Kasumi-1 (cell line): ENCODE data around the gene ITGA3.

ENCODE experiments used
- DNase-seq, 2 experiments: peaks; one replicate each; lab custom pipeline; 2025; lab: John Stamatoyannopoulos, UW

The ITGA3 gene

GRCh38 chr17:50072130-50072529 lies 16.2 kb downstream of the ITGA3 start:
- DNase-seq: no peak

GRCh38 chr17:50072925-50073324 lies 17.0 kb downstream of the ITGA3 start:
- DNase-seq: no peak

GRCh38 chr17:50074227-50074626 lies 18.3 kb downstream of the ITGA3 start:
- no peak for DNase-seq

GRCh38 chr17:50075446-50076032 lies 19.6 kb downstream of the ITGA3 start:
- no peak for DNase-seq

GRCh38 chr17:50076221-50076590 lies 20.3 kb downstream of the ITGA3 start:
- no peak for DNase-seq

GRCh38 chr17:50076591-50077235 lies 20.8 kb downstream of the ITGA3 start:
- no peak for DNase-seq

GRCh38 chr17:50078430-50078829 lies 22.5 kb downstream of the ITGA3 start:
- DNase-seq: no peak

GRCh38 chr17:50079334-50080095 lies 23.6 kb downstream of the ITGA3 start:
- DNase-seq: peak; percentile 72 to 79

- no peak for DNase-seq
Observed at GRCh38 chr17:50080096-50080480, 24.2 kb downstream of the ITGA3 start.

GRCh38 chr17:50080827-50081226 lies 24.9 kb downstream of the ITGA3 start:
- no peak for DNase-seq

GRCh38 chr17:50081757-50082156 lies 25.8 kb downstream of the ITGA3 start:
- no peak for DNase-seq

- DNase-seq: peak; percentile 77 to 92
Observed at GRCh38 chr17:50087246-50087911, 31.5 kb downstream of the ITGA3 start.

GRCh38 chr17:50087912-50088405 lies 32.0 kb downstream of the ITGA3 start:
- DNase-seq: no peak

GRCh38 chr17:50088952-50089825 lies 33.3 kb downstream of the ITGA3 start:
- DNase-seq: no peak

GRCh38 chr17:50090071-50090470 lies 34.2 kb downstream of the ITGA3 start:
- no peak for DNase-seq

GRCh38 chr17:50090971-50091917 lies 35.3 kb downstream of the ITGA3 start:
- DNase-seq: no peak

- DNase-seq: no peak
Observed at GRCh38 chr17:50091918-50092285, 36.0 kb downstream of the ITGA3 start.

GRCh38 chr17:50093246-50093645 lies 37.3 kb downstream of the ITGA3 start:
- DNase-seq: no peak

GRCh38 chr17:50093807-50094206 lies 37.9 kb downstream of the ITGA3 start:
- DNase-seq: no peak

GRCh38 chr17:50094243-50094752 lies 38.4 kb downstream of the ITGA3 start:
- DNase-seq: peak; percentile 89 to 96
